HFFc6 (cell line): ENCODE measurements around the gene CLDN20. TPM values are rescaled to one million over a fixed set of nuclear protein-coding genes. Genes with fewer than 3 reads are reported as not detected.
A peak's percentile ranks its signal among the peaks of the same experiment; 100 is the strongest.

ENCODE experiments used
- DNase-seq: peaks from one replicate; pipeline ENCODE4 v3.0.0-alpha.2; 2018
- H3K27ac Mint-ChIP-seq: 2 replicates; pipeline ENCODE4 v1.8.0; 2020; ENCODE audit warnings: mild to moderate bottlenecking, mixed read lengths
- H3K27me3 Mint-ChIP-seq: 2 replicates; pipeline ENCODE4 v1.8.0; 2021; ENCODE audit warnings: mild to moderate bottlenecking, moderate library complexity, mixed read lengths; ENCODE audit not compliant: insufficient read depth
- H3K36me3 Mint-ChIP-seq: 2 replicates; pipeline ENCODE4 v1.8.0; 2021; ENCODE audit warnings: low read depth, mixed read lengths
- H3K4me1 Mint-ChIP-seq: 2 replicates; pipeline ENCODE4 v1.8.0; 2020; ENCODE audit warnings: low read depth, mixed read lengths
- H3K4me3 Mint-ChIP-seq: 2 replicates; pipeline ENCODE4 v1.8.0; 2020; ENCODE audit warnings: mild to moderate bottlenecking, moderate library complexity, mixed read lengths
- H3K9me3 Mint-ChIP-seq: 2 replicates; pipeline ENCODE4 v1.8.0; 2020; ENCODE audit warnings: mild to moderate bottlenecking, mixed read lengths
- CTCF ChIP-seq: fragments of 200-600 bp; sonication (generic); IDR thresholded peaks from 2 replicates; pipeline ENCODE4 v1.5.0; 2021; ENCODE audit warnings: antibody characterized with exemption, mild to moderate bottlenecking
- total RNA-seq, 6 experiments: library from RNA; stranded (reverse); fragmentation: NEBNext Ultra II Directional; extraction: Animal tissue kit (Norgen Biotek cat#: 25700); gene quantifications; 2 replicates in 1 of 6; 3 replicates in 5 of 6; pipeline ENCODE4 v1.2.3, GENCODE V29; 2021

The CLDN20 gene
- total RNA-seq, 6 experiments from 2014 or later, result not detected

GRCh38 chr6:155316419-155316818 is 52.6 kb downstream of the CLDN20 start:
- H3K36me3 Mint-ChIP-seq, result peaks cover 14% of the 10 kb centered on the region; the same call in 1 of the 2 replicates
- peak overlapping the region; percentile 54 for H3K27ac Mint-ChIP-seq
- H3K4me1 Mint-ChIP-seq, result peaks cover 43% of the 10 kb centered on the region
- H3K27me3 Mint-ChIP-seq, result no peaks in the 10 kb centered on the region; the same call in 1 of the 2 replicates
- no peaks in the 10 kb centered on the region for H3K9me3 Mint-ChIP-seq
- no peak for DNase-seq
- peak overlapping the region; percentile 46 for H3K4me3 Mint-ChIP-seq
- no peak for TF ChIP-seq CTCF

GRCh38 chr6:155317186-155317585 is 53.4 kb downstream of the CLDN20 start:
- Mint-ChIP-seq H3K9me3 (no peaks in the 10 kb centered on the region), H3K36me3 (peaks cover 6% of the 10 kb centered on the region; the same call in 1 of the 2 replicates), H3K27ac (no peak overlapping the region), H3K4me1 (peaks cover 35% of the 10 kb centered on the region), H3K4me3 (no peak overlapping the region), H3K27me3 (no peaks in the 10 kb centered on the region; the same call in 1 of the 2 replicates)
- no peak for DNase-seq
- peak; percentile 68 for TF ChIP-seq CTCF

GRCh38 chr6:155319902-155320301 is 56.1 kb downstream of the CLDN20 start:
- Mint-ChIP-seq H3K27me3 (no peaks in the 10 kb centered on the region; the same call in 1 of the 2 replicates), H3K36me3 (no peaks in the 10 kb centered on the region)

DNA sequence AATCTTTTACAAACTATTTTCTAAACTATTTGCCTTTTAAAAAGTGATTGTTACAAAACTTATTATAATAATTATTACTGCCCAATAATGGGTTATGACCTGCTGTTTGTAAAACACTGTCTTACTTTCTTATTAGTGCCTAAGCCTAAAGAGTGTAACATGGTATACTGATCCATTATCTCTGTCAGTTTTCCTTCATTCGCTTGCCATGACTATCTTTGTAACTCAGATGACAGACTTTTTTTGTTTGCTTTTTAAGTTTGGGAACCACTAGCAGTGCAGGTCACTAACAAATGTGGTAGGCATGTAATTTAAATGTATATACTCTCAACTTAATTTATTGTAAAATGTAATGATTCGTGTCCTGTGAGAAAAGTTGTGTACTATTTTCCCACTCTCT is 60.4 kb downstream of the CLDN20 start:
- Mint-ChIP-seq H3K4me1 (peaks cover 22% of the 10 kb centered on the region), H3K27me3 (no peaks in the 10 kb centered on the region; the same call in 1 of the 2 replicates), H3K4me3 (no peak overlapping the region), H3K36me3 (no peaks in the 10 kb centered on the region), H3K27ac (no peak overlapping the region), H3K9me3 (no peaks in the 10 kb centered on the region)
- DNase-seq, result no peak
- TF ChIP-seq CTCF, result no peak

More at GRCh38 chr6:155319902-155320301, 56.1 kb downstream of the CLDN20 start:
- Mint-ChIP-seq H3K9me3 (no peaks in the 10 kb centered on the region), H3K27ac (no peak overlapping the region), H3K4me3 (no peak overlapping the region), H3K4me1 (peaks cover 19% of the 10 kb centered on the region)
- TF ChIP-seq CTCF, result no peak
- no peak for DNase-seq

DNA sequence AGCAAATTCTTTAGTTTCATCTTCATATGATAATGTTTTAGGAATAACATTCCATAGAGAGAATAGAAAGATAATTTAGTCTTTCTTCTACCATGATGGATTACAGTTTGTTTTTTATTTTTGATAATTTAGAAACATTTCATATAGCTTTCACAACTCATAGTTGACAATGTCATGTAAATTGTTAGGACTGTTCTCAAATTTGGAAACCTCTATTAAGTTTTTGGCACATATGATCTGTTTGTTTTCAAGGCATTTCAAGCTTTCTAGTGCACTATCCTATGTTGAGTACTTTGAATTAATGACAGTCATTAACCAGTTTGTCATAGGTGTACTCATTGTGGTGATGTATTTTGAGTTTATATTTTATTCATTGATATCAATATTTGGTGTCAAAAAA is 61.2 kb downstream of the CLDN20 start:
- Mint-ChIP-seq H3K27ac (no peak overlapping the region), H3K9me3 (no peaks in the 10 kb centered on the region), H3K36me3 (no peaks in the 10 kb centered on the region), H3K27me3 (no peaks in the 10 kb centered on the region; the same call in 1 of the 2 replicates), H3K4me3 (no peak overlapping the region), H3K4me1 (peaks cover 22% of the 10 kb centered on the region)
- DNase-seq, result no peak
- TF ChIP-seq CTCF, result no peak
